ENCODE data around the gene CHMP2B.

The CHMP2B gene

GRCh38 chr3:87227104-87227834 is at the start of gene CHMP2B:
Gene CHMP2B, plus strand, starts transcription at chr3:87227309. Its CDS starts 214 bp downstream, at chr3:87227523.
- DNase-seq (ENCODE audit: low read depth in 2 of 3, low spot score in 1 of 3): peak; percentile 77 to 84 (median 83)

GRCh38 chr3:87179642-87180041 is 47.5 kb upstream of the CHMP2B start:
- DNase-seq (ENCODE audit: low read depth in 2 of 3, low spot score in 1 of 3): no peak

GRCh38 chr3:87181551-87181950 is 45.6 kb upstream of the CHMP2B start:
- no peak for DNase-seq (ENCODE audit: low read depth in 2 of 3, low spot score in 1 of 3)

GRCh38 chr3:87182023-87182422 is 45.1 kb upstream of the CHMP2B start:
- DNase-seq (ENCODE audit: low read depth in 2 of 3, low spot score in 1 of 3): no peak

- DNase-seq (ENCODE audit: low read depth in 2 of 3, low spot score in 1 of 3): no peak
These were observed 40.4 kb upstream of the CHMP2B start for GRCh38 chr3:87186608-87187159.

GRCh38 chr3:87191175-87191574 is 35.9 kb upstream of the CHMP2B start:
- no peak for DNase-seq (ENCODE audit: low read depth in 2 of 3, low spot score in 1 of 3)

- no peak for DNase-seq (ENCODE audit: low read depth in 2 of 3, low spot score in 1 of 3)
These were observed 35.5 kb upstream of the CHMP2B start for GRCh38 chr3:87191641-87192040.

GRCh38 chr3:87196879-87197278 is 30.2 kb upstream of the CHMP2B start:
- DNase-seq (ENCODE audit: low read depth in 2 of 3, low spot score in 1 of 3): no peak

GRCh38 chr3:87197531-87197930 is 29.6 kb upstream of the CHMP2B start:
- no peak for DNase-seq (ENCODE audit: low read depth in 2 of 3, low spot score in 1 of 3)

- DNase-seq (ENCODE audit: low read depth in 2 of 3, low spot score in 1 of 3): no peak
These were observed 28.3 kb upstream of the CHMP2B start for GRCh38 chr3:87198774-87199173.

- DNase-seq (ENCODE audit: low read depth in 2 of 3, low spot score in 1 of 3): no peak
These were observed 27.5 kb upstream of the CHMP2B start for GRCh38 chr3:87199628-87200027.

GRCh38 chr3:87200060-87200647 is 27.0 kb upstream of the CHMP2B start:
- DNase-seq (ENCODE audit: low read depth in 2 of 3, low spot score in 1 of 3): no peak

GRCh38 chr3:87201727-87202126 is 25.4 kb upstream of the CHMP2B start:
- no peak for DNase-seq (ENCODE audit: low read depth in 2 of 3, low spot score in 1 of 3)

- DNase-seq (ENCODE audit: low read depth in 2 of 3, low spot score in 1 of 3): no peak
These were observed 23.3 kb upstream of the CHMP2B start for GRCh38 chr3:87203809-87204208.

GRCh38 chr3:87206070-87206469 is 21.0 kb upstream of the CHMP2B start:
- no peak for DNase-seq (ENCODE audit: low read depth in 2 of 3, low spot score in 1 of 3)

- no peak for DNase-seq (ENCODE audit: low read depth in 2 of 3, low spot score in 1 of 3)
These were observed 20.5 kb upstream of the CHMP2B start for GRCh38 chr3:87206635-87207034.

- DNase-seq (ENCODE audit: low read depth in 2 of 3, low spot score in 1 of 3): no peak
These were observed 19.6 kb upstream of the CHMP2B start for GRCh38 chr3:87207460-87207859.

GRCh38 chr3:87209111-87209510 is 18.0 kb upstream of the CHMP2B start:
- DNase-seq (ENCODE audit: low read depth in 2 of 3, low spot score in 1 of 3): no peak

GRCh38 chr3:87218560-87218959 is 8.5 kb upstream of the CHMP2B start:
- DNase-seq (ENCODE audit: low read depth in 2 of 3, low spot score in 1 of 3): no peak

GRCh38 chr3:87219611-87220010 is 7.5 kb upstream of the CHMP2B start:
- no peak for DNase-seq (ENCODE audit: low read depth in 2 of 3, low spot score in 1 of 3)

GRCh38 chr3:87225659-87226058 is 1.4 kb upstream of the CHMP2B start:
- DNase-seq (ENCODE audit: low read depth in 2 of 3, low spot score in 1 of 3): no peak

- DNase-seq (ENCODE audit: low read depth in 2 of 3, low spot score in 1 of 3): no peak
These were observed 681 bp downstream of the CHMP2B start for GRCh38 chr3:87227835-87228144.

GRCh38 chr3:87228316-87228715 is 1.2 kb downstream of the CHMP2B start:
- DNase-seq (ENCODE audit: low read depth in 2 of 3, low spot score in 1 of 3): no peak

Measured in stimulated activated CD4-positive, alpha-beta T cell treated with anti-CD3 and anti-CD28 coated beads, Interleukin-12 subunit alpha, Interleukin-12 subunit beta, amount 100 ng/mL, for 48 hours (primary cell).